Endometrial microvascular endothelial cells (primary cell): ENCODE results near the gene MAPK1IP1L. TPM values are rescaled to one million over a fixed set of nuclear protein-coding genes. Genes with fewer than 3 reads are reported as not detected.
"Not testable (repeated sequence)": the region's sequence is repeated elsewhere in the genome, so short reads cannot be mapped to it uniquely, and the experiment has no call there.

Experiments
- in situ Hi-C: cut with HindIII; loops from 2 replicates; pipeline ENCODE4 v1.10.0; 2017; ENCODE audit warnings: low sequenced_read_pairs, low pct_unique_long_range_greater_than_20kb; ENCODE audit errors: inconsistent ontology term
- total RNA-seq: library from RNA; depleted of rRNA; stranded (reverse); fragments of >200 nt; gene quantifications from one replicate; pipeline ENCODE4 v1.2.3, GENCODE V29; 2015; ENCODE audit errors: inconsistent ontology term

The MAPK1IP1L gene
- total RNA-seq, 1 donor from 2014 or later: 104 TPM

DNA sequence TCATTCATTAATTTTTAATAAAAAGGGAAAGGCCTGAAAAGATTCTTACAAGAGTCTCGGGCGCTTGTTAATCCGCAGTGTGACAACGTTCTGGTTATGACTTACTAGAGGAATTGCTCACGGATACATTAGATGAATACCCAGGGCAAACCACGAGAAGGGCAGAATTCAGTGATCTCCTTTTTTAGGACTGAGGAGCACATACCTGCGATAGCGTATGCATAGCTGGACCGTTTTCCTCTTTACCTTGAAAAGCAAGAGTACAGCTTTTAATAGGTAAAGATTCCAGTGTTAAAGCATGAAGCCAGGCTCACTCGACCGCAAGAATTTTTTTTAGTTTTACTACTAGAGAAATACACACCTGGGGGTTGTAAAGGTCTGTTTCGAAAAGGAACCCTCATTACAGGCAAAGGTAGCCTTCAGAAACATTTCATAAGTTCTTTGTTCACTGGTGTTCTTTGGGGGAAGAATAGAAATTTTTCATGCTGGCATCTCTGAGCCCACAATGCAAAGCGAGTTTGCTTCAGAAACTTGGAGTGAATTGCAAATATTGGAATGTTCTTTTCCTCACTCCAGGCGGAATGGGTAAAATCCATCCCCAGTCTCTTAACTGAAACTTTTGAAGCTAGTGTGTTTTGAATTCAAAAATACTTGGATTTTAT lies 953 bp downstream of the MAPK1IP1L start:
- in situ Hi-C loops: no loop called here

DNA sequence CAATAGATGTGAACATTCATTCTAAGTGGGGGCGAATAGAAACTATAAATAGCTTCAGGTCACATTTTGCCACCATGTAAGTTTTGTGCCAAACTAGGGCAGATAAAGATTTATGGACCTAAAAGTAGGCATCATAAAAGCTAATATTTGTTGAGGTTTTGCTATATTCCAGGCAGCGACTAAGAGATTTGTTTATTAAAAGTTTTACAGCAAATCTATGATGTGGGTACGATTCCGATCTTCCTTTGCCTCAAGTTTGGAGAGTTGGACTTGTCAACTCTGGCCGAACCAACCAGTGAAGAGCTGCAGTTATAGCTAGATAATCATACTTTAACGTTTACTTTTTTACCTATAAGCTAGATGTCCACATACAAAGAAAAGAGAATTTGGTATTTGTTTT lies 1.6 kb downstream of the MAPK1IP1L start:
- in situ Hi-C loops: no loop called here

DNA sequence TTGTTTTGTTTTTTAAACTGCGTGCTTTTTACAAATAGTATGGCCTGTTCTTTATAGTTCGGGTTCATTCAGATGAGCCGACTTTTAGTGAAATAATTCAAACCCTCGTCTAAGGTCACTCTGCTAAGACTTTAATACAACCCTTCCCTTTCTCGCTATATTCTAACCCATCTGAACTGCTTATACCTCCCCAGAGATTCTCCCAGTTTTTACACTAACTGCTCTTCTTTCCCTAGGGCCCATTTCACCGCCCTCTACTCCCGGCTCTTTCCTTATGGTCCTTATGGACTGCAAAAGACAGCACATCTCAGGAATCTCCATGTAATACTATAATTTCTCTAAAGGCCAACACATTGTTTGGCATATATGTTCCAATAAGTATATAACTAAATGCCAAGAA lies 2.1 kb downstream of the MAPK1IP1L start:
- in situ Hi-C loops: no loop called here

DNA sequence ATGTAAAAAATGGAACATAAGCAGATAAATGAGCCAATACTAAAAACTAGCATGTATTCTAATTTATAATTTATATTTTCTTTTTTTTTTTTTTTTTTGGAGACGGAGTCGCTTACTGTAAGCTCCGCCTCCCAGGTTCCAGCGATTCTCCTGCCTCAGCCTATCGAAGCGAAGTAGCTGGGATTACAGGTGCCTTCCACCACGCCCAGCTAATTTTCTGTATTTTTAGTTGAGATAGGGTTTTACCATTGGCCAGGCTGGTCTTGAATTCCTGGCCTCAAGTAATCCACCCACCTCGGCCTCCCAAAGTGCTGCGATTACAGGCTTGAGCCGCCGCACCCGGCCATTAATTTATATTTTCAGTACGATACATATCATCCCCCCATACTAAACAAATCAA lies 2.7 kb downstream of the MAPK1IP1L start:
- in situ Hi-C loops: no loop called here

DNA sequence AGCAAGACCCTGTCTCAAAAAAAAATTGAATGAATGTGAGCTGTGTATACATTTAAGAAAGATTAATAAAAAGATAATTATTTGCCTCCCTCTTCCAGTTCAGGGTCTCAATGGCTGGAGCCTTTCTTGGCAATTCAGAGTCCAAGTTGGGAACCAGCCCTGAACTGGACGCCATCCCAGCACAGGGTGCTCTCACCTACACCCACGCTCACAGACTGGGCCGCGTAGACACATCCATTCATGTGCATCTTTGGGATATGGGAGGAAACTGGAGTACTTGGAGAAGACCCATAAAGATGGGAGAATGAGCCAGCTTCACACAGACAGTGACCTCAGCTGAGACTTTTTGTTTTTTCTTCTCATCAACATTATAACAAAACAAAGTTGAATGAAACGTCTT lies 6.5 kb downstream of the MAPK1IP1L start:
- in situ Hi-C loops: no loop called here

DNA sequence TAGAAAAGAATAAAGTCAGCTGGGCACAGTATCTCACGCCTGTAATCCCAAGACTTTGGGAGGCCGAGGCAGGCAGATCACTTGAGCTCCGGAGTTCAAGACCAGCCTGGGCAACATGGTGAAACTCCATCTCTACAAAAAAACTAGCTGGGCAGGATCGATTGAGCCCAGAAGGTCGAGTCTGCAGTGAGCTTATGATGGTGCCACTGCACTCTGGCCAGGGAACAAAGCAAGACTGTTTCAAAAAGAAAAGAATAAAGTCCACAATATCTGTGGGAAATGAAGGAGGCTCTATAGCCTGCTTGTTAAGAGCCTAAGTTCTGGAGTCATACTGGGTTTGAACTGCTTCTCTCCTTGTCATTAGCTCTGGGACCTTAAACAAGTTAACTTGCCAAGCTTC lies 7.9 kb downstream of the MAPK1IP1L start:
- in situ Hi-C loops: no loop called here

DNA sequence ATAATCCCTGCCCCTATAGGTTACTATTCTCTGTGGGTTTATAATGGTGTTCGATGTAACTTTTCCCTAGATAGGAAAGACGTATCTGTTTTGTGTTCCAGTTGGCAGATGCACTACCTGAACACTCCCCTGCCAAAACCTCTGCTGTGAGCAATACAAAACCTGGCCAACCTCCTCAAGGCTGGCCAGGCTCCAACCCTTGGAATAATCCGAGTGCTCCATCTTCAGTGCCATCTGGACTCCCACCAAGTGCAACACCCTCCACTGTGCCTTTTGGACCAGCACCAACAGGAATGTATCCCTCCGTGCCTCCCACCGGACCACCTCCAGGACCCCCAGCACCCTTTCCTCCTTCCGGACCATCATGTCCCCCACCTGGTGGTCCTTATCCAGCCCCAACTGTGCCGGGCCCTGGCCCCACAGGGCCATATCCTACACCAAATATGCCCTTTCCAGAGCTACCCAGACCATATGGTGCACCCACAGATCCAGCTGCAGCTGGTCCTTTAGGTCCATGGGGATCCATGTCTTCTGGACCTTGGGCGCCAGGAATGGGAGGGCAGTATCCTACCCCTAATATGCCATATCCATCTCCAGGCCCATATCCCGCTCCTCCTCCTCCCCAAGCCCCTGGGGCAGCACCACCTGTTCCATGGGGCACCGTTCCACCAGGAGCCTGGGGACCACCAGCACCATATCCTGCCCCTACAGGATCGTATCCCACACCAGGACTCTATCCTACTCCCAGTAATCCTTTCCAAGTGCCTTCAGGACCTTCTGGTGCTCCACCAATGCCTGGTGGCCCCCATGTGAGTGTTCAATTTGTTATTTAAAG lies 11.3 kb downstream of the MAPK1IP1L start:
- in situ Hi-C loops: no loop called here

DNA sequence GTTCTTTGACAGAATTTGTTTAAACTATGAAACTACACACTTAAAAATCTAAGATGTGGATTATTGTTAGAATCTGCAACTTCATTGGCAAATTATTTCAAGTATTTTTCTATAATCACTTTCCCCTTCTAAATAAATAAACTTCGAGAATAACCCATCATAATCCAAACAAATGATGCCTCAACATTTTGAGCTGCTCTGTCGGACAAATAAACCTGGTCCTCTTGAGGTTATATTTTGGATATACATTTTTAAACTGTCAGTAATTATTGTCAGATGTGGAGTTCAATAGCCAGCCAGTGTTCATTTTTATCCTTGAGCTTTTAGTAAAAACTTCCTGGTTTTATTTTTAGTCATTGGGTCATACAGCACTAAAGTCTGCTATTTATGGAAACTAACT lies 13.4 kb downstream of the MAPK1IP1L start:
- in situ Hi-C loops: not testable (repeated sequence)

DNA sequence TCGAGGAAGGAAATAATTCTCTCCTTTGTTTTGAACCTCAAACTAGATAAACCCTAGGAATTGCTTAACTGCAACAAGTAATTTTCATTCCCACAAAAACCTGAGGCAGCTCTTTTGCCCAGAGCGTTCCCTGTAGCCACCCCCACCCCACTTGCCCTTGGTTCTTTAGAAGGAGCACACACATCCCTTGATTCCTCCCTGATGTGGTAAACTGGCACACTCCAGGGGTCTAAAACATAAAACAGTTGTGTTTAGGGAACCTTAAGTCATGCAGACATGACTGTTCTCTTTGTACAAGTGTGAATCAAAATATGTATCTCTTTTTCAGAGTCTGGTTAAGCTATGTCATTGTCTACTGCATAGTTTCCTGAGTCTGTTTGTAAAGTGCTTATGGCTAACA lies 14.0 kb downstream of the MAPK1IP1L start:
- in situ Hi-C loops: no loop called here

DNA sequence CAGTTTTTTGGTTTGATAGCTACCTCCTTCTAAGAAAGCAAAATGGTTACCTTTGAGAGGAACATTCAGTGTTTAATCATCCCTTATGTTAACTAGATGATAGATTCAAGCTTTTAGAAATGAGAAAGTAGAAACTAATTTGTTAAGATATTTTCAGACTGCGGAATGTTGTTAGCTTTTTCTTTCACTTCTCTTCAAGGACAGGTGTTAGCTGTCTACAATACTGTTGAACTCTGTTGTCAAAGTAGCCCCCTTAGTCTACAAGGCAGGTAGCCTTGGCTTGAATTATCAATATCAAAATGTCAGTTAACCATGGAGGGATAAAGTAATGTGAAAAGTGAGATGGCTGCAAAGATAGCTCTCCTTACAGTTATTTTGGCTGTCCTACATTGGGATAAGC lies 14.8 kb downstream of the MAPK1IP1L start:
- in situ Hi-C loops: no loop called here

DNA sequence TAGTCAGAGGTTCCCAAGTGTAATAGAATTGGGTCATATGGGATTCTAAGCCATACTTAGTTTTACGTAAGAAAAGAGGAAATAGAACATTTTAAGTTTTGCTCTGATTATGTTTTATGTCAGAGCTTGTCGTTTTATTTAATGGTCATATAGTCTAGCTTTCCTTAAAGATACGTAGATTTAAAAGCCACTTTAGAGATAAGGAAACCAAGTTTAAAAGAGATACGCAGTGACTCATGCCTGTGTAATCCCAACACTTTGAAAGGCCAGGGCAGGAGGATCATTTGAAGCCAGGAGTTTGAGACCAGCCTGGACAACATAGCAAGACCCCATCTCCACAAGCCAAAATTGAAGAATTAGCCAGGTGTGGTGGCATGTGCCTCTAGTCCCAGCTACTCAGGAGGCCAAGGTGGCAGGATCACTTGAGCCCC lies 19.5 kb downstream of the MAPK1IP1L start:
- in situ Hi-C loops: no loop called here

DNA sequence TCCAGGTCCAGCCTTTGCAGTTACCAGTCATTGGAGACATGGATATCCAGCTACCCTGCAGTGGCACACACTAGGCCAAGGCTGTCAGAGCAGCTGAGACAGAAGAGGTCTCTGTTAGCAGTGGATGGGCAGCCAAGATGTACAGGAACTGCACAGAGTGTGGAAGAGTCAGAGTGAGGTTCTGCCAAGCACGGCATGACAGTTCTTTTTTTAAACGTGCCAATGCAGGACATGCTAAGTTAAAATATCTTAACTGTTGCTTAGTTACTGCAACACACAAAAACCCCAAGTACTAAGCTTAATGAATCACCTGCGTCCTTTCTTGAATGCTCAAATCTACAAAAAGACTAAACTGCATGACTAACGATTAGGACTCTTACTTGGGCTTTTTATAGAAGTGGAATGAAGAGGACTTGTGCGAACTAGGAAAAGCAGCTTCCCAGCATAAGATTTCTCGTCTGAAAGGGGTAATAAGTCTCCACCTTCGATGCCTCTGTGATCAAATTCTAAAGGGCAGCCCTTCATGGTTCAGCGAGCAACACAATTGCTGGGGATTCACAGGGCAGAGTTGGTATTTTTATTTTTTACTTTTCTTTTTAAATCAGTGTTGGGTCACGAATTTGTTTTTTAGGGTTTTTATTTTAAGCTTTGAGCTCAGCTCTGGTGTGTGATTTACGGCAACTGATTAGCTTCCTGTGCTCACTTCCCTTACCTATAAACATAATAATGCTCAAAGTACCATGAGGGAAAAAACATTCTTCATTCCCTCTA lies 20.6 kb downstream of the MAPK1IP1L start:
- in situ Hi-C loops: no loop called here

DNA sequence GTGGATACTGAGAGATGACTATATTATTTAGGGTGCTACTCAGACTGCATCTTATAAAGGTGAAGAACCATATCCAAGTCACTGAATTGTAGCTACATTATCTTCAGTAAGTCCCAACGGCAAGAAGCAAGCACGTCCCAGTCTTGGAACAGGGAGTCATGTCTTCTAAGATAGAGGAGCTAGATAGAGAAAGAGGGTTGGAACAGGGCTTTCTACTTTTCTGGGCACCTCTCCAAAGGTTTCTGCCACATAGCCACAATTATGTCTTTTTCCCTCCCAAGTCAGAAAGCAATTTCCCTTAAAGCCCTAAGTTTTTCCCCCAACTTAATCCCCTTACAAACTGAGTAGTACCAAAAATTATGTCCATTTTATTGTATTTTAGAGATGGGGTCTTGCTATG lies 22.4 kb downstream of the MAPK1IP1L start:
- in situ Hi-C loops: no loop called here

DNA sequence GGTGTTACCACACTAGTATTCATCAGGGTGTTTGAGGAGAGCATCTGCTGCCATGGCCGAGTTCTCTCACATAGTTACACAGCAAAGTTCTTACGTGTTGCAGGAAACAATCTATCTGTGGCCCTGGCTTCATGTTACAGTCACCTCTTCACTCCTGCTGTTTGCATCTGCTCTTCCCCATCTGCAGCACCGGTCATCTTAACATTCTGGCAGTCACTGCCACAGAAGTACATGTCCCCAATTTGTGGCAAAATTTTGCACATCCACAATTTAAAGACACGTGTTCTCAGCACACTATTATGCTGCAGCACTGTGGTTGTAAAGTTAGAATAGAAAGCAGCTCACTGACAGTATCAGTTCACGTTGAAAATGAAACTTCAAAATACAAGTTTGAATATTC lies 23.2 kb downstream of the MAPK1IP1L start:
- in situ Hi-C loops: no loop called here

DNA sequence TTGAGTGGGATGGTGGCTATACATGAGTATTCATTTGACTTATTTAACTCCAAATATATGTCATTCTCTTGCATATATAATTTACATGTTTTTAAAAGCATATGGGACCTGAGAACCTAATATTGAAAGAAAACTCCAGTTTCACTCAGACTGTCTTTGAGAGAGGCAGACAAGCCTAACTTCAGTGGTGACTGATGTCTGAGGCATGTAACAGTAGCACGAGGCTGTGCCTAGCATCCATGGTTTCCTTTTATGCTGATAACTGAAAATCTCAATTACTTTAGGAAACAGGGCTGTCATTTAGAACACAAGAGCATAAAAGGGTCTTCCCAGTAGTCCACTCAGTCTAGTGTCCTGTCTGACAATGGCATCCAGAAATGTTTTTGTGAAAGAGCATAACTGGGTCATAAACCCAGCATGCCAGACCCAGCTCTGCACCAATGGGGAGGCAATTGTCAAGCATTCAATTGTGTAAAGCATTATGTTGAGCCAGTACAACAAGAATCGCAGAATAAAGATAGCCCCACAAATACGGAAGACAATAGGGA lies 24.3 kb downstream of the MAPK1IP1L start:
- in situ Hi-C loops: no loop called here

DNA sequence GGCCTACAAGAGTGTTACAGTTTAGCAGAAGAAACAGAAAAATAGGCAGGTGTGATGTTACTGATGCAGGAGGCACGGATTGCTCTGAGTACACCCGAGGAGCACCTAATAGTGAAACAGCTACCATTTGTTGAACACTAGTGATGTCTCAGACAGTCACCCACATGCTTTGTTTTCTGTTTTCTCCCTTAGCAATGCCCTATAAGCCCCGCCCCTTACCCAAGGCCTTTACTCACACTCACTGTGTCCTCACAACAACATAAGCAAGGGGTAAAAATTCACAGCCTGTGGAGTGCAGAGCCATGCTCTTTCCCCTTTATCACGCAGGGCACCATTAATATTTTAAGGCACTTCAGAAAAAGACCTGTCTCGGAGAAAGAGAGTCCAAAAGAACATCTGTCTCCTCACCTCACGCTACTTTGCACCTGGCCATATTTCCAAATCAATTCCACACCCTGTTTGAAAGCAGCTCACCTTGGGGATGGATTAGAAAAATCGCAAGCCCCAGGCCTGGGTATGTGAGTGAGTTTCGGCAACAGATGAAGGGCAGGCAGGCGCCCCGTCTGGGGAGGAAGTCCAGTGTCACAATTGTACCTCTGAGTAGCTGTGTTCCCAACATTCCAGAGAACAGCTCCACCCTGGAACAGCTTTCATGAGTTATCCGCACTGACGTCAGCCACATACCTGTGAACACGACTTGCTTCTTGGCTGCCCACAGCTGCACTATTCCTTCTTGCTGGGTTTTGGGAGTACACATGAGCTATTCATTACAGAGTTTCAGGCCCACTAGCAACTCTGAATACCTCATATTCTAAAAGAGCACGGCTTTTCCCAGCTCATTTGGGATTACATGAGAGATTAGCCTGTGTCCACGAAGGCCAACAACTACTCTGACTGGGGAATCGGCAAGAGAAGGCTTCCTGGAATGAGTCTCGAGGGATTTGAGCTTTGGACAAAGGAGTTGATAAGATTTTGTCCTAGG lies 26.0 kb downstream of the MAPK1IP1L start:
- in situ Hi-C loops: no loop called here

DNA sequence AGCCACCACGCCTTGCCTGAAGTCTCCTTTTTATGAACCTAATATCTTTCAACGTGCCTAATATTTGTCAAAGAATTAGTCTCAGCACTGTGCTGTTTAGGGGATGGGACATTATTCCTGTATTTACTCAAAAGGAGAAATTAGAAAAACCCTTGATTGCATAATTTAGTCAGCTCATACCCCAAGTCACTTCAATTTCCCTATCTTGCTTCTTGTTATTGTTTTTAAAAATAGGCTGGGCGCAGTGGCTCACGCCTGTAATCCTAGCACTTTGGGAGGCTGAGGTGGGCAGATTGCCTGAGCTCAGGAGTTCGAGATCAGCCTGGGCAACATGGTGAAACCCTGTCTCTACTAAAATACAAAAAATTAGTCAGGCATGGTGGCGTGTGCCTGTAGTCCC lies 28.5 kb downstream of the MAPK1IP1L start:
- in situ Hi-C loops: not testable (repeated sequence)

DNA sequence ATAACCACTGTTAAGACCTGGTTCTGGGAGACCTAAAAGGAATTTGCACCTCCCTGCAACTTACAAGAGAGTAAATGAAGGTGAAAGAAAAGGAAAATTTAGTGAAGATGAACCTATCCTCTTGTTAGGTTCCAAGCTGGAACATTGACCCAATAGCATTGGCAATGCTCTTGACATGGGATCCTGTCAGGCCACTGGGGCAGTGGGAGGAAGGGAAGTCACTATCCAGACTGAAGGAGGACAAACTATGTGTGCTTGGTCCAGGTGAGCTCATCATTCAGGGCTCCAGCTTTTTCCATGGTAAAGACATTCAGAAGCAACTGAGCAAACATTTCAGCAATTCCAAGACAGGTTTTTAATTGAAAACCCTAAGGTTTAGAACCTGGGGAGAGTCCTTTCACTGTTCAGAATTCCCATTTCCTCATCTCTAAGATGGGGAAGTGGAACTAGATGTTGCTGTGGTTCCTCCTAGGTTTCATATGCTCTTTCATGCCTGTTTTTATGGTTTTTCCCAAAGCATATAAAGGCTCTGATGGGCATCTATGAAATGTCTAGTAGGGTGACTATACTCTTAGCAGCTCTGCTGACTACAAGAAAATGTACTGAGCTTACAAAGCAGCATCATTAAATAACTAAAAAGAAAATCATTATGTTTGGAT lies 33.1 kb downstream of the MAPK1IP1L start:
- in situ Hi-C loops: no loop called here
